Neutrophil (primary cell): ENCODE data around the gene LYAR.
A peak's percentile ranks its signal among the peaks of the same experiment; 100 is the strongest.
"Not testable (repeated sequence)": the region's sequence is repeated elsewhere in the genome, so short reads cannot be mapped to it uniquely, and the experiment has no call there.

Experiments
- H3K27ac ChIP-seq: fragments of 200-600 bp; sonication (generic); 2 replicates; pipeline ENCODE4 v1.5.1; 2016; ENCODE audit warnings: mild to moderate bottlenecking, moderate library complexity
- H3K27me3 ChIP-seq: fragments of 200-600 bp; sonication (generic); 2 replicates; pipeline ENCODE4 v1.6.0; 2016; ENCODE audit warnings: mild to moderate bottlenecking
- H3K36me3 ChIP-seq: fragments of 200-600 bp; sonication (generic); 2 replicates; pipeline ENCODE4 v1.5.1; 2017
- H3K4me1 ChIP-seq, 2 experiments: fragments of 200-600 bp in 1 of 2; sonication (generic) in 1 of 2; 1 replicate in 1 of 2; 2 replicates in 1 of 2; pipeline versions ENCODE4 v1.5.1 to v1.6.1; 2013 to 2016; ENCODE audit warnings: low read depth in 1 of 2, low read length in 1 of 2, mild to moderate bottlenecking in 1 of 2, moderate library complexity in 1 of 2; ENCODE audit not compliant: control insufficient read depth in 1 of 2, insufficient read depth in 1 of 2
- H3K4me3 ChIP-seq, 2 experiments: fragments of 200-600 bp in 1 of 2; sonication (generic) in 1 of 2; 1 replicate in 1 of 2; 2 replicates in 1 of 2; pipeline ENCODE4 v1.5.1; 2013 to 2016; ENCODE audit warnings: low read depth in 1 of 2, low read length in 1 of 2, mild to moderate bottlenecking in 1 of 2, moderate library complexity in 1 of 2
- H3K9me3 ChIP-seq: fragments of 200-600 bp; sonication (generic); 2 replicates; pipeline ENCODE4 v1.5.1; 2016
- CTCF ChIP-seq: fragments of 200-600 bp; sonication (generic); IDR thresholded peaks from 2 replicates; pipeline ENCODE4 v1.5.1; 2016; ENCODE audit warnings: antibody characterized with exemption

LYAR gene

GRCh38 chr4:4259484-4260100 lies 30.4 kb downstream of the LYAR start:
- H3K36me3 ChIP-seq, result no peaks in the 10 kb centered on the region
- H3K27me3 ChIP-seq, result peaks cover 24% of the 10 kb centered on the region
- no peaks in the 10 kb centered on the region for H3K9me3 ChIP-seq
- no peak overlapping the region for H3K4me3 ChIP-seq
- no peak for TF ChIP-seq CTCF
- no peak overlapping the region for H3K27ac ChIP-seq
- no peaks in the 10 kb centered on the region for H3K4me1 ChIP-seq

- not testable (repeated sequence) for H3K27ac ChIP-seq, H3K9me3 ChIP-seq
Observed at GRCh38 chr4:4257705-4258104, 32.2 kb downstream of the LYAR start.

GRCh38 chr4:4256799-4257198 lies 33.2 kb downstream of the LYAR start:
- H3K27me3 ChIP-seq, result peaks cover 37% of the 10 kb centered on the region
- no peaks in the 10 kb centered on the region for H3K4me1 ChIP-seq
- no peaks in the 10 kb centered on the region for H3K36me3 ChIP-seq
- H3K9me3 ChIP-seq, result no peaks in the 10 kb centered on the region
- TF ChIP-seq CTCF, result no peak
- H3K4me3 ChIP-seq, result no peak overlapping the region
- no peak overlapping the region for H3K27ac ChIP-seq

More at GRCh38 chr4:4257705-4258104, 32.2 kb downstream of the LYAR start:
- not testable (repeated sequence) for H3K4me1 ChIP-seq, H3K36me3 ChIP-seq, H3K4me3 ChIP-seq
- peaks cover 37% of the 10 kb centered on the region for H3K27me3 ChIP-seq

GRCh38 chr4:4254666-4255065 lies 35.3 kb downstream of the LYAR start:
- H3K27me3 ChIP-seq, result peaks cover 40% of the 10 kb centered on the region
- TF ChIP-seq CTCF, result no peak
- H3K4me1 ChIP-seq, result no peaks in the 10 kb centered on the region
- no peaks in the 10 kb centered on the region for H3K9me3 ChIP-seq
- H3K4me3 ChIP-seq, result no peak overlapping the region
- no peaks in the 10 kb centered on the region for H3K36me3 ChIP-seq
- no peak overlapping the region for H3K27ac ChIP-seq

GRCh38 chr4:4254199-4254598 lies 35.8 kb downstream of the LYAR start:
- Histone ChIP-seq H3K9me3 (no peaks in the 10 kb centered on the region), H3K4me1 (no peaks in the 10 kb centered on the region), H3K27me3 (peaks cover 36% of the 10 kb centered on the region), H3K27ac (no peak overlapping the region), H3K36me3 (no peaks in the 10 kb centered on the region), H3K4me3 (no peak overlapping the region)
- no peak for TF ChIP-seq CTCF

GRCh38 chr4:4249866-4250265 lies 40.1 kb downstream of the LYAR start:
- peaks cover 27% of the 10 kb centered on the region for H3K27me3 ChIP-seq
- H3K4me1 ChIP-seq, result peaks cover 15% of the 10 kb centered on the region in 2 experiments
- no peak overlapping the region for H3K4me3 ChIP-seq
- H3K36me3 ChIP-seq, result peaks cover 5% of the 10 kb centered on the region
- H3K27ac ChIP-seq, result no peak overlapping the region
- no peak for TF ChIP-seq CTCF
- H3K9me3 ChIP-seq, result no peaks in the 10 kb centered on the region

GRCh38 chr4:4249342-4249741 lies 40.6 kb downstream of the LYAR start:
- H3K4me3 ChIP-seq, H3K9me3 ChIP-seq: not testable (repeated sequence)
- Histone ChIP-seq H3K36me3 (peaks cover 10% of the 10 kb centered on the region), H3K27me3 (peaks cover 21% of the 10 kb centered on the region), H3K27ac (peak overlapping the region; percentile 91), H3K4me1 (peaks cover 15% of the 10 kb centered on the region in 2 experiments)
